ENCODE results near the gene STAT4.
A peak's percentile ranks its signal among the peaks of the same experiment; 100 is the strongest.

Gene STAT4

GRCh38 chr2:191029280-191029950 is 121.4 kb downstream of the STAT4 start:
- no peak for DNase-seq (ENCODE audit: extremely low read depth, insufficient read length)
- Histone ChIP-seq H3K27me3 (replicated peaks; ENCODE audit: control insufficient read depth, insufficient read depth, low read length) (no peaks in the 10 kb centered on the region), H3K36me3 (ENCODE audit: control insufficient read depth, insufficient read depth, low read length) (no peaks in the 10 kb centered on the region), H3K4me3 (replicated peaks; ENCODE audit: low read depth, low read length) (no peak overlapping the region)
- TF ChIP-seq CTCF (IDR thresholded peaks at IDR 0.05; ENCODE audit: insufficient read depth, low read length, poor library complexity, severe bottlenecking), result no peak

- Histone ChIP-seq H3K36me3 (ENCODE audit: control insufficient read depth, insufficient read depth, low read length) (no peaks in the 10 kb centered on the region), H3K4me3 (replicated peaks; ENCODE audit: low read depth, low read length) (no peak overlapping the region), H3K27me3 (replicated peaks; ENCODE audit: control insufficient read depth, insufficient read depth, low read length) (no peaks in the 10 kb centered on the region)
- no peak for TF ChIP-seq CTCF (IDR thresholded peaks at IDR 0.05; ENCODE audit: insufficient read depth, low read length, poor library complexity, severe bottlenecking)
- DNase-seq (ENCODE audit: extremely low read depth, insufficient read length), result no peak
Observed at GRCh38 chr2:191026377-191026776, 124.4 kb downstream of the STAT4 start.

GRCh38 chr2:191025135-191025534 is 125.7 kb downstream of the STAT4 start:
- TF ChIP-seq CTCF (IDR thresholded peaks at IDR 0.05; ENCODE audit: insufficient read depth, low read length, poor library complexity, severe bottlenecking), result no peak
- DNase-seq (ENCODE audit: extremely low read depth, insufficient read length), result no peak
- Histone ChIP-seq H3K36me3 (ENCODE audit: control insufficient read depth, insufficient read depth, low read length) (no peaks in the 10 kb centered on the region), H3K4me3 (replicated peaks; ENCODE audit: low read depth, low read length) (no peak overlapping the region), H3K27me3 (replicated peaks; ENCODE audit: control insufficient read depth, insufficient read depth, low read length) (no peaks in the 10 kb centered on the region)

- Histone ChIP-seq H3K27me3 (replicated peaks; ENCODE audit: control insufficient read depth, insufficient read depth, low read length) (no peaks in the 10 kb centered on the region), H3K36me3 (ENCODE audit: control insufficient read depth, insufficient read depth, low read length) (no peaks in the 10 kb centered on the region), H3K4me3 (replicated peaks; ENCODE audit: low read depth, low read length) (no peak overlapping the region)
- no peak for DNase-seq (ENCODE audit: extremely low read depth, insufficient read length)
- TF ChIP-seq CTCF (IDR thresholded peaks at IDR 0.05; ENCODE audit: insufficient read depth, low read length, poor library complexity, severe bottlenecking), result no peak
Observed at GRCh38 chr2:191023235-191023679, 127.5 kb downstream of the STAT4 start.

DNA sequence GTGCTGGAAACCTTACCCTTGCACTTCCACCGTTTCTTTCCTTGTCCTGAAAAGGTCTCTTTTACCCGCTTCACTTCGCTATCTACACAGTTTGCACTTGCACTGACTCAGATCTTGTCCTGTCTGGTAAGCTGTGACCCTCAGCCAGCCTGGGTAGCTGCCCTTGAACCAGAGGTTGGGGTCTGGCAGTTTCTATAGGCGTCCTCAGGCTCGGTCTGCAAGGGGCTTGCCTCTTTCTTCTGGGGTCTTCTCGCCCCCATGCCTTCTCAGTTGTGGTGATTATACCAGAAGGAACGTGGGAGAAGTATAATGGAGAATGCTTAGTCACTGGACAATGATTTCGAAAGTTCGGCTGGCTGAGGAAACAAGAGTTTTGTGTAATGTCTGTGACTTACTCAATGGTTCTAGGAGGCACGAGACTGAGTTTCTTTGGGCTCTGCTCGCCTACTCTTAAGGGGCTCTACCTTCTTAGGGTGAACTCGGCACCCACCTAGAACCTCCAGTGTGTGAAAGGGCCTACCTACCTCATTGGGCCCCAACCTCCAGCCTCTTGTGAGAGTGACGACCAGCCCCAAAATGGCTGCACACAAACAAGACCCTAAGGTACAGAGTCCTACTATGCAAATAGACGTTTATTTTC is 129.9 kb downstream of the STAT4 start:
- TF ChIP-seq CTCF (IDR thresholded peaks at IDR 0.05; ENCODE audit: insufficient read depth, low read length, poor library complexity, severe bottlenecking), result no peak
- Histone ChIP-seq H3K36me3 (ENCODE audit: control insufficient read depth, insufficient read depth, low read length) (no peaks in the 10 kb centered on the region), H3K4me3 (replicated peaks; ENCODE audit: low read depth, low read length) (peak overlapping the region; percentile 65), H3K27me3 (replicated peaks; ENCODE audit: control insufficient read depth, insufficient read depth, low read length) (no peaks in the 10 kb centered on the region)
- peak; percentile 49 for DNase-seq (ENCODE audit: extremely low read depth, insufficient read length)

Data from GM06990 (cell line).